Measurements from ENCODE around the gene GLI2. TPM values are rescaled to one million over a fixed set of nuclear protein-coding genes. Genes with fewer than 3 reads are reported as not detected.

Gene GLI2
- total and polyA plus RNA-seq, 2 donors (not counting 1 experiment from before 2014, with no cell fraction given): not detected

GRCh38 chr2:120746144-120746543 is 10.5 kb downstream of the GLI2 start:
- ChIA-PET POLR2A (no interaction called here), CTCF (no interaction called here)
- Histone ChIP-seq H3K9me3 (ENCODE audit: control extremely low read depth in 1 of 3, control insufficient read depth in 2 of 3, insufficient read depth in 1 of 3, low read length in 2 of 3) (peaks cover 0 to 4% (median 0%) of the 10 kb centered on the region in 3 donors), H3K36me3 (replicated peaks in 1 of 2; ENCODE audit: control extremely low read depth in 1 of 2, control insufficient read depth in 1 of 2, extremely low read depth in 1 of 2, insufficient read depth in 2 of 2, low read length in 1 of 2) (no peaks in the 10 kb centered on the region), H2AFZ (ENCODE audit: insufficient read depth, low read depth, low read length, poor library complexity, severe bottlenecking) (no peak overlapping the region), H3K4me2 (replicated peaks; ENCODE audit: low read depth, low read length, poor library complexity, severe bottlenecking) (no peak overlapping the region), H3K27me3 (replicated peaks in 1 of 4; ENCODE audit: control extremely low read depth in 1 of 4, control insufficient read depth in 3 of 4, insufficient read depth in 4 of 4, low read length in 3 of 4) (peaks cover 0 to 9% (median 4%) of the 10 kb centered on the region in 4 experiments), H3K79me2 (ENCODE audit: control insufficient read depth, insufficient read depth, low read length) (no peaks in the 10 kb centered on the region), H4K20me1 (ENCODE audit: control insufficient read depth, insufficient read depth, low read length, poor library complexity, severe bottlenecking) (no peaks in the 10 kb centered on the region), H3K9ac (ENCODE audit: low read length) (no peak overlapping the region), H3K4me1 (ENCODE audit: control insufficient read depth in 2 of 2, insufficient read depth in 2 of 2, low read length in 2 of 2) (no peaks in the 10 kb centered on the region), H3K27ac (ENCODE audit: low read length in 2 of 2) (no peak overlapping the region), H3K4me3 (ENCODE audit: control extremely low read depth in 1 of 5, extremely low read depth in 1 of 5, insufficient read depth in 1 of 5, low read depth in 2 of 5, low read length in 4 of 5) (no peak overlapping the region)
- TF ChIP-seq EZH2 (IDR thresholded peaks at IDR 0.05; ENCODE audit: borderline replicate concordance, insufficient read depth, low read depth, low read length, poor library complexity, severe bottlenecking) (no peak), CTCF (IDR thresholded peaks at IDR 0.05) (no peak)
- Mint-ChIP-seq H3K4me3 (no peak overlapping the region), H3K9me3 (ENCODE audit: insufficient read depth) (no peaks in the 10 kb centered on the region), H3K27me3 (peaks cover 30% of the 10 kb centered on the region), H3K27ac (no peak overlapping the region), H3K4me1 (no peaks in the 10 kb centered on the region)
- DNase-seq: no peak
- intact Hi-C loops (cut with micrococcal nuclease): no loop called here
- WGBS (ENCODE audit: insufficient coverage): 67% methylated on average over 2 of the region's 4 CpGs
- ATAC-seq (ENCODE audit: low read depth): no peak

GRCh38 chr2:120747281-120747680 is 11.6 kb downstream of the GLI2 start:
- no peak overlapping the region for H3K9ac ChIP-seq (ENCODE audit: low read length)
- peaks cover 0 to 9% (median 4%) of the 10 kb centered on the region in 4 experiments for H3K27me3 ChIP-seq (replicated peaks in 1 of 4; ENCODE audit: control extremely low read depth in 1 of 4, control insufficient read depth in 3 of 4, insufficient read depth in 4 of 4, low read length in 3 of 4)
- no peaks in the 10 kb centered on the region for H4K20me1 ChIP-seq (ENCODE audit: control insufficient read depth, insufficient read depth, low read length, poor library complexity, severe bottlenecking)
- H3K79me2 ChIP-seq (ENCODE audit: control insufficient read depth, insufficient read depth, low read length): no peaks in the 10 kb centered on the region
- Mint-ChIP-seq H3K4me1 (no peaks in the 10 kb centered on the region), H3K9me3 (ENCODE audit: insufficient read depth) (no peaks in the 10 kb centered on the region), H3K27ac (no peak overlapping the region), H3K27me3 (peaks cover 27% of the 10 kb centered on the region), H3K4me3 (no peak overlapping the region)
- H3K36me3 ChIP-seq (replicated peaks in 1 of 2; ENCODE audit: control extremely low read depth in 1 of 2, control insufficient read depth in 1 of 2, extremely low read depth in 1 of 2, insufficient read depth in 2 of 2, low read length in 1 of 2): no peaks in the 10 kb centered on the region
- H3K9me3 ChIP-seq (ENCODE audit: control extremely low read depth in 1 of 3, control insufficient read depth in 2 of 3, insufficient read depth in 1 of 3, low read length in 2 of 3): peaks cover 0 to 4% (median 0%) of the 10 kb centered on the region in 3 donors
- H3K4me1 ChIP-seq (ENCODE audit: control insufficient read depth in 2 of 2, insufficient read depth in 2 of 2, low read length in 2 of 2): no peaks in the 10 kb centered on the region
- CTCF ChIA-PET: no interaction called here
- H3K27ac ChIP-seq (ENCODE audit: low read length in 2 of 2): no peak overlapping the region
- TF ChIP-seq EZH2 (IDR thresholded peaks at IDR 0.05; ENCODE audit: borderline replicate concordance, insufficient read depth, low read depth, low read length, poor library complexity, severe bottlenecking) (no peak), CTCF (IDR thresholded peaks at IDR 0.05) (no peak)
- POLR2A ChIA-PET: no interaction called here
- intact Hi-C loops (cut with micrococcal nuclease): no loop called here
- H3K4me2 ChIP-seq (replicated peaks; ENCODE audit: low read depth, low read length, poor library complexity, severe bottlenecking): no peak overlapping the region
- H2AFZ ChIP-seq (ENCODE audit: insufficient read depth, low read depth, low read length, poor library complexity, severe bottlenecking): no peak overlapping the region
- 95% methylated on average over 2 of the region's 2 CpGs for WGBS (ENCODE audit: insufficient coverage)
- no peak overlapping the region for H3K4me3 ChIP-seq (ENCODE audit: control extremely low read depth in 1 of 5, extremely low read depth in 1 of 5, insufficient read depth in 1 of 5, low read depth in 2 of 5, low read length in 4 of 5)
- DNase-seq (no peak), ATAC-seq (ENCODE audit: low read depth) (no peak)

Data from B cell (primary cell).